OCI-M2 (cell line): ENCODE data around the gene RUNX1.

Experiments used
- DNase-seq: peaks from one replicate; lab custom pipeline; 2025; ENCODE audit not compliant: unreplicated experiment; lab: John Stamatoyannopoulos, UW

Gene RUNX1

GRCh38 chr21:34795548-34796180 is 253.4 kb downstream of the RUNX1 start:
- no peak for DNase-seq

GRCh38 chr21:34795175-34795547 is 253.9 kb downstream of the RUNX1 start:
- no peak for DNase-seq

DNA sequence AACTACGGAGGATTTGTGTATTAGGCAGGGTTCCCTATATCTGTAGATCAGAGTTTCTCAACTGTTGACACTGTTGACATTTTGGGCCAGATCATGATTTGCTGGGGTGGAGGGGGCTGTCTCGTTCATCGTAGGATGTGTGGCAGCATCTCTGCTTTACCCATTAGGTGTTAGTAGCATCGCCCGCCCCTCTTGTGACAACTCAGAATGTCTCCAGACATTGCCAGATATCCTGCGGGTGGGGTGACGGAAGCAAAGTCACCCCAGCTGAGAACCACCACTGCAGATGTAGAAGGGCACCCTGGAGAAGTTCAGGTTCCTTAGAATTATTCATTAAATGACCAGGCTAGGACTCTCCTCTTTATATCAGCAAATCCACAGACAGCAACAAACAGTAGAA is 254.4 kb downstream of the RUNX1 start:
- DNase-seq = no peak

DNA sequence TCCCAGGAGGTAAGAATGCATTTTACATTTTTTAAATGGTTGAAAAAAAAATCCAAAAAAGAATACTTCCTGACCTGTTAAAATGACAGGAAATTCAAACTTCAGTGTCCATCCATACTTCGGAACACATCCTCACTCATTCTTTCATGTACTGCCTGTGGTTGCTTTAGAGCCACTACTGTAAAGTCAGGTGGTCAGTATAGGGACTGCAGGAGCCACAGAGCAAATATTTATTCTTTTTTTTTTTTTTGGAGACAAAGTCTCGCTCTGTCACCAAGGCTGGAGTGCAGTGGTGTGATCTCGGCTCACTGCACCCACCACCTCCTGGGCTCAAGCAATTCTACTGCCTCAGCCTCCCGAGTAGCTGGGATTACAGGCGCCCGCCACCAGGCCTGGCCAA is 255.6 kb downstream of the RUNX1 start:
- no peak for DNase-seq

DNA sequence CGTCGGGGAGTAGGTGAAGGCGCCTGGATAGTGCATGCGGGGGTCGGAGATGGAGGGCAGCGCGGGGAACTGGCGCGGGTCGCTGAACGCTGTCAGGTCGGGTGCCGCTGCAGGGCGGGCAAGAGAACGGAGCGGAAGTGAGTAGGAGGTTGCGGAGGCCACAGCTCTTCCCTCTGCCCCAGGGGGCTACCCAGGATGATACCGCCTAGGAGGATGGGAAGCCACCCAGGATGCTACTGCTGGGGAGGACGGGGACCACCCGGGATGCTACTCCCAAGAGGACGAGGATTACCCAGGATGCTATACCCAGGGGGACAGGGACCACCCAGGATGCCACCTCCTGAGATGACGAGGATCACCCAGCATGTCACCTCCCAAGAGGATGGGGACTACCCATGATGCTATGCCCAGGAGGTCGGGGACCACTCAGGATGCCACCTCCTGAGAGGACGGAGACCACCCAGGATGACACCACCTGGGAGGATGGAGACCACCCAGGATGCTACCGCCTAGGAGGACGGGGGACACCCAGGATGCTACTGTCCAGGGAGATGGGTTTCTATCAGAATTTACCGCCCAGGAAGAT is 256.5 kb downstream of the RUNX1 start:
- DNase-seq = no peak

DNA sequence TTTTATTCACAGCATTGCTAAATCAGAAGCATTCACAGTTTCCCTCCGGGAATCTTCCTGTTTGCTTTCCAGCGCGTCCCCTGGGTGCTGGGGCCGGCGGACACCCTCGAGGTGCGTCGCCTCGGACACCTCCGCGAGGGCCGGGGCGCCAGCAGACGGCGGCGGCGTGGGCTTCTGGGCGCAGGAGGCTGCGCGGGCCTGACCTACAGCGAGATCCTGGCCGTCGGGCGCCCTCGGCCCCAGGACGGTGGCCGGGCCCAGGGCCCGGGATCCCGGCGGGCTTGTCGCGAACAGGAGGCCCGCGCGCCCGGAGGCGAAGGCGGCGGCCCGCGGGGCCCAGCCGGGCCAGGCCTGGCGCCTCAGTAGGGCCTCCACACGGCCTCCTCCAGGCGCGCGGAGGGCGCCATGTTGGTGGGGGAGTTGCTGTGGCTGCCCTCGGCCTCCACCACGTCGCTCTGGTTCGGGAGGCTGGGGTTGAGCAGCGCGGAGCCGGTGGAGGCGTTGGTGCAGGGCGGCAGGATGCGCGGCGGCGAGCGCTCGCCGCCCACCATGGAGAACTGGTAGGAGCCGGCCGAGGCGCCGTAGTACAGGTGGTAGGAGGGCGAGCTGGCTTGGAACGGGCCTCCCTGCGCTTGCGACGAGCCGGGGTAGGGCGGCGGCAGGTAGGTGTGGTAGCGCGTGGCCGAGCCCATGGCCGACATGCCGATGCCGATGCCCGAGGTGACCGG is 257.2 kb downstream of the RUNX1 start:
- DNase-seq = no peak

GRCh38 chr21:34790834-34791233 is 258.3 kb downstream of the RUNX1 start:
- DNase-seq = no peak

- no peak for DNase-seq
These were observed 258.8 kb downstream of the RUNX1 start for GRCh38 chr21:34790341-34790740.

DNA sequence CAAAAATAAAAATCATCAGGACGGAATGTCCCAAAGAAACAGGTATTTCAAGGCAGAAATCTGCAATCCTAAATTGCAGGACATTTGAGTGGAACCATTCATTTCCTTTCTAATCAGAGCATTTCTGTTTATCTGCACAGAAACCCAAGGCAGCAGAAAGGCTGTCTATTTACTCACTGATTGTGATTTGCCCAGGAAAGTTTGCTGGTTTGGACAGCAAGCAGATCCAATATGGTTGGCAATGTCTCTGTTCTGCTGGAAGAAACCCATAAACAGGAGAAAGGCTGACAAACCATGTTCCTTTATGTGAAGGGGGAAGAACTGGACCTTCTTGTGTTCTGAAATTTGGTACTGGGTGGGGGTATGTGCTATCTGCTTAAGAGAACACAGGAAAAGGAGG is 260.2 kb downstream of the RUNX1 start:
- DNase-seq = no peak

DNA sequence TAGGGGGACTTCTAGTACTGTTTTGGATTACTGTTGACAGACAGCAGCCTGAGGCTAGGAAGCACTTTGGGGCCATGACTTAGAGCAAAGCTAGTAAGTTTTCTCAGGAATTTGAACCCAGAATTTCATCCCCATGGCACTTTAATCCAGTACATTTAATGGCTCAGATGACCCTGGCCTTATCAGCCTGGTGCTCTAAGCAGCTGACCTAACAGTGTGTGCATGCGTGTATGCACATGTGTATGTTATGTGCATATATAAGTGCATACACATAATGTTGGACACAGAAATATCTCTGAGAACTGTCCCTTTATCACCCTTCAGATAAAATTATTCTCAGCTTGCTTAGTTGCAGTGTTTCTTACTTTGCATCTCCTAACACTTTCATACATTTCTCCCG is 265.3 kb downstream of the RUNX1 start:
- DNase-seq = no peak

GRCh38 chr21:34782506-34783360 is 266.4 kb downstream of the RUNX1 start:
- no peak for DNase-seq

GRCh38 chr21:34781526-34781925 is 267.6 kb downstream of the RUNX1 start:
- no peak for DNase-seq

- no peak for DNase-seq
These were observed 269.2 kb downstream of the RUNX1 start for GRCh38 chr21:34779860-34780259.

- no peak for DNase-seq
These were observed 273.3 kb downstream of the RUNX1 start for GRCh38 chr21:34775793-34776192.

DNA sequence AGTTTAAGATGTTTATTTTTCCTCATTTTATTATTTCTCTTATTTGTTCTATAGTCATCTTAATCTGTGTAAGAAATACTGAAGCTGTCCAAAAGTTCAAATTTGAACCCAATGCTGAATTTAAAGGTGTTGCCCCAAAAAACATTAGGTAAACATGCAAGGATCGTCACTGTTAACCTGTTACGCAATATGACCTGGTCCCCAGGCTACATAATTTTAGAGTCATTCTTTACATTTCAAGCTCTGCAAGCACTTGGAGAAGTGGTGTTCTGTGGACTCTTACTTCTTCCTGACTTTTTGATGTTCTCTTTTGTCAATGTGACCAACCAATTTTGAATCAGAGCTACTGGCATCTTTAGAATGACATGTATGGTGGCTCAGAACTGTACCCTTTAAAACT is 274.4 kb downstream of the RUNX1 start:
- DNase-seq = no peak

DNA sequence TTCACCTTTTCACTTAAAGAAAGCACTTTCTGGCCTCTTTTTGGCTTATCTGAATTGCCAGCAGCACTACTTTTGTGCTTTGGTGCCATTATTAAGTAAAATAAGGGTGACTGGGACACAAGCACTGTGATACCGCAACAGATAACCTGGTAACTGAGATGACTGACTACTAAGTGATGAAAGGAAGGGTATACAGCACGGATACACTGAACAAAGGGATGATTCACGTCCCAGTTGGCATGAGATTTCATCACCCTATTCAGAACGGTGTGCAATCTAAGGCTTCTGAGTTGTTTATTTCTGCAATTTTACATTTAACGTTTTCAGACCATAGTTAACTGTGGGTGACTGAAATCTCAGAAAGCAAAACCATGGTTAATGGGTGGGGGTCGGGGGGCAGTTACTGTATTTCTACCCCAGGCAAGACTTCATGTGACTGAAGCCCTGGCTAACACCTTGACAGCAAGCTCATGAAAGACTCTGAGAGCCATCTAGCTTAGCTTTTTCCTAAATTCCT is 277.5 kb downstream of the RUNX1 start:
- no peak for DNase-seq

- DNase-seq = no peak
These were observed 278.5 kb downstream of the RUNX1 start for GRCh38 chr21:34770576-34770975.

DNA sequence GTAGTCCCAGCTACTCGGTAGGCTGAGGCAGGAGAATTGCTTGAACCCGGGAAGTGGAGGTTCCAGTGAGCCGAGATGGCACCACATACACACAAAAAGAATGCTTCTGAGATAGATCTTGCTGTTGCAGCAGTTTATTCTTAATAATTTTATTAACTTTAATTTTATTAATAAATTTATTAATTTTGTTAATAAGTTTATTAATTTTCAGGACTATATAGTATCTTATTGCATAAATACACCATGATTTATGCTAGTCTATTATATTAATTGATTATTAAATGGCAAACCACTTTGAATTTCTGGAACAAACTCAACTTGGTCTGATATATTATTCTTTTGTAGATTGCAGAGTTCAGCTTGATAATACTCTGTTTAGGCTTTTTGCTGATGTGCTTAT is 280.8 kb downstream of the RUNX1 start:
- DNase-seq = no peak

- DNase-seq = no peak
These were observed 282.2 kb downstream of the RUNX1 start for GRCh38 chr21:34766862-34767261.

DNA sequence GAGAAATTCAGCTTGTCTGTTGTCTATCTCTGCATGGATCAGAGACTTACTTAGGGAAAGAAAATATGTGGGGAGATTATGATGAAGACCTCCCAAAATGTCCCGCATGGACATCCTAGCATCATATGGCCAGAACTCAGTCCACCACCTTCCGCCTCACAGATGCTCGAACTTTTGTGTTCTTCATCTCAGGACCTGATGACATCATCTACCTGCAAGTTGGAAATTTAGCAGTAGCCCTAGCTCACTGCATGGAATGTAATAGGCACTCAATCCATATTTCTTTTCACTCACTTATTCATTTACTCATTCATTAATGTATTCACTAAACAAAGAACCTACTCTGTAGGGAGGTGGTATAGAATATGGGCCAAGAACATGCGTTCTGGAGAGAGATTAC is 283.5 kb downstream of the RUNX1 start:
- DNase-seq = no peak

DNA sequence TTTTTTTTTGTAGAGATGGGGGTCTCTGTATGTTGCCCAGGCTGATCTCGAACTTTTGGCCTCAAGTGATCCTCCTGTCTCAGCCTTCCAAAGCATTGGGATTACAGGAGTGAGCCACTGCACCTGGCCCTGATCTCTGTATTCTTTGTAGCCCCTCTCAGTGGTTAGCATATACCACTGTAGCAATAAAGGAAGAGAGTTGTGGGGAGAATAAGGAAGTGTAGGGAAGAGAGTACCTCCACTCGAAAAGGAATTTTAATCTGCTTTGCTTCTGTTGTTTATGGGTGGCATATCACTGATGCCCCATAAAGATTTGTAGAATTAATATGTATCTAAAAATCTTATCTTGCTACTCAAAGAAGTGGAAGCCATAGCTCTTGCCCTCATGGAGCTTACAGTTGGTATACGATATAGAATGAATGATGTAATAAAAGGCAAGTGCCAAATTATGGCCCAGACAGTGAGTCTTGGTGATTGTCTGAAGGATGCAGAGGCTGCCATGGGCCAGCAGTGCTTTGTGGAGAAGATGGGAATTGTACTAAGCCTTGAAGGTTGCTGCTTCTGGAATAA is 284.3 kb downstream of the RUNX1 start:
- no peak for DNase-seq
